HepG2 (cell line): ENCODE results near the gene GNAL. TPM values are rescaled to one million over a fixed set of nuclear protein-coding genes. Genes with fewer than 3 reads are reported as not detected.
A peak's percentile ranks its signal among the peaks of the same experiment; 100 is the strongest.

Source experiments
- ATAC-seq: fragments of 200-7000 bp; cut with Tn5 transposase; 3 replicates; pipeline ENCODE4 v1.9.1; 2020; ENCODE audit warnings: mild to moderate bottlenecking, moderate library complexity
- BruUV-seq: library from RNA; stranded (reverse); fragments of 400-500 nt; replicated peaks from 2 replicates; lab custom pipeline; 2021; lab: Mats Ljungman, UMichigan
- CTCF ChIA-PET: fragments of 300-600 bp; formaldehyde crosslinking; extraction: SDS; loops from one replicate; lab custom pipeline; 2021; ENCODE audit warnings: low total read pairs, inconsistent platforms, low intra/inter-chr PET ratio; lab: Yijun Ruan, JAX
- POLR2A ChIA-PET: fragments of 350-600 bp; sonication (Branson Sonifier 250); formaldehyde crosslinking; loops from one replicate; lab custom pipeline; 2020; ENCODE audit warnings: antibody characterized with exemption, inconsistent platforms; lab: Yijun Ruan, JAX
- DNase-seq: peaks from one replicate; pipeline ENCODE4 v3.0.0-alpha.2; 2015; ENCODE audit warnings: low spot score
- FAIRE-seq: peaks from 3 replicates; lab custom pipeline; 2011; peaks lifted over from hg19 to GRCh38; lab: Jason Lieb, UNC
- H2AFZ ChIP-seq: one replicate; pipeline ENCODE4 v1.6.1; 2011; ENCODE audit warnings: low read length, inconsistent platforms
- H3K27ac ChIP-seq: fragments of 300-600 bp; 3 replicates; pipeline ENCODE4 v1.8.0; 2011; ENCODE audit warnings: mixed run types, mild to moderate bottlenecking, mixed read lengths, low read length, inconsistent platforms; ENCODE audit not compliant: insufficient read depth; ENCODE audit errors: extremely low read length
- H3K27me3 ChIP-seq, 2 experiments: fragments of 200-600 bp in 1 of 2; 2 replicates in 1 of 2; 3 replicates in 1 of 2; pipeline versions ENCODE4 v1.6.0 to v1.8.0; 2011; ENCODE audit warnings: low read length in 2 of 2, mild to moderate bottlenecking in 2 of 2, moderate library complexity in 2 of 2, inconsistent platforms in 1 of 2; ENCODE audit not compliant: insufficient read depth in 2 of 2, control insufficient read depth in 1 of 2
- H3K36me3 ChIP-seq, 2 experiments: fragments of 200-600 bp in 1 of 2; replicated peaks in 1 of 2; 2 replicates in 1 of 2; 3 replicates in 1 of 2; pipeline versions ENCODE4 v1.5.1 to v1.8.0; 2011; ENCODE audit warnings: low read length in 2 of 2, inconsistent platforms in 1 of 2; ENCODE audit not compliant: insufficient read depth in 2 of 2, control insufficient read depth in 1 of 2
- H3K4me1 ChIP-seq: 2 replicates; pipeline ENCODE4 v1.5.1; 2012; ENCODE audit warnings: low read length, inconsistent platforms; ENCODE audit not compliant: insufficient read depth
- H3K4me2 ChIP-seq: 2 replicates; pipeline ENCODE4 v1.6.0; 2011; ENCODE audit warnings: low read depth, low read length, inconsistent platforms
- H3K4me3 ChIP-seq, 3 experiments: fragments of 200-600 bp in 1 of 3; sonication (generic), shearing (Covaris generic) in 1 of 3; replicated peaks in 1 of 3; 2 replicates each; pipeline ENCODE4 v1.5.1; 2011 to 2016; ENCODE audit warnings: low read length in 3 of 3, inconsistent platforms in 2 of 3, low read depth in 2 of 3, mild to moderate bottlenecking in 2 of 3, control low read depth in 1 of 3, mixed read lengths in 1 of 3; ENCODE audit not compliant: insufficient read depth in 1 of 3
- H3K79me2 ChIP-seq: one replicate; pipeline ENCODE4 v1.6.1; 2011; ENCODE audit warnings: low read length, inconsistent platforms; ENCODE audit not compliant: insufficient read depth
- H3K9ac ChIP-seq: 2 replicates; pipeline ENCODE4 v1.6.0; 2011; ENCODE audit warnings: mild to moderate bottlenecking, low read depth, low read length, inconsistent platforms; ENCODE audit not compliant: insufficient read depth
- H3K9me3 ChIP-seq: 2 replicates; pipeline ENCODE4 v1.5.1; 2012; ENCODE audit warnings: mild to moderate bottlenecking, low read length
- H4K20me1 ChIP-seq: 2 replicates; pipeline ENCODE4 v1.6.0; 2011; ENCODE audit warnings: inconsistent platforms, mild to moderate bottlenecking, low read length, moderate library complexity; ENCODE audit not compliant: insufficient read depth
- ATF4 ChIP-seq, 2 experiments: fragments of 450-650 bp in 1 of 2; sonication (generic) in 1 of 2; formaldehyde crosslinking; IDR thresholded peaks; 2 replicates each; pipeline versions ENCODE4 v1.5.0 to v1.8.0; 2020 to 2022; ENCODE audit warnings: mild to moderate bottlenecking in 1 of 2, missing genetic modification reagents in 1 of 2
- BHLHE40 ChIP-seq: IDR thresholded peaks from 2 replicates; pipeline ENCODE4 v1.6.1; 2011; ENCODE audit warnings: low read length, improper control_type of control experiment
- CEBPB ChIP-seq: IDR thresholded peaks from 2 replicates; pipeline ENCODE4 v1.6.1; 2011; ENCODE audit warnings: low read depth, low read length, improper control_type of control experiment, borderline replicate concordance
- CEBPG ChIP-seq: IDR thresholded peaks from 2 replicates; pipeline ENCODE4 v1.6.1; 2016
- ELF3 ChIP-seq: IDR thresholded peaks from 2 replicates; pipeline ENCODE4 v1.6.1; 2016; ENCODE audit warnings: missing genetic modification reagents, missing compliant biosample characterization
- RFXANK ChIP-seq: IDR thresholded peaks from 2 replicates; pipeline ENCODE4 v1.6.1; 2016
- ZNF17 ChIP-seq: sonication (generic); formaldehyde crosslinking; IDR thresholded peaks from 2 replicates; pipeline ENCODE4 v1.5.0; 2020; ENCODE audit warnings: mild to moderate bottlenecking, missing genetic modification reagents
- ZNF253 ChIP-seq: sonication (generic); formaldehyde crosslinking; IDR thresholded peaks from 2 replicates; pipeline ENCODE4 v1.8.0; 2022; ENCODE audit warnings: mild to moderate bottlenecking, missing genetic modification reagents, borderline replicate concordance
- ZNF292 ChIP-seq: sonication (generic); formaldehyde crosslinking; IDR thresholded peaks from 2 replicates; pipeline ENCODE4 v1.8.1; 2022; ENCODE audit warnings: mild to moderate bottlenecking, low read depth, missing genetic modification reagents, borderline replicate concordance
- ZNF652 ChIP-seq: IDR thresholded peaks from 2 replicates; pipeline ENCODE4 v1.6.1; 2016; ENCODE audit warnings: low read depth, borderline replicate concordance
- WGBS: methylation state at CpG from one replicate; pipeline ENCODE4 v1.1.6; 2017; ENCODE audit warnings: low lambda C conversion rate; 5-methylcytosine and 5-hydroxymethylcytosine counted together
- in situ Hi-C: cut with HindIII; loops from 2 replicates; pipeline ENCODE4 v1.10.0; 2017; ENCODE audit warnings: low pct_unique_long_range_greater_than_20kb; ENCODE audit not compliant: extremely low pct_ligation_motif_present
- intact Hi-C: fragments of 100-400 bp; cut with micrococcal nuclease; formaldehyde crosslinking; loops from one replicate; pipeline ENCODE4 v1.10.0; 2022; ENCODE audit not compliant: unreplicated experiment
- polyA plus RNA-seq, 8 experiments: library from polyadenylated mRNA; depleted of rRNA in 3 of 8; stranded (reverse) in 7 of 8; unstranded in 1 of 8; fragments of >200 nt; fragmentation: Illumina TruSeq in 4 of 8; extraction: Trizol in 4 of 8; gene quantifications; 2 replicates each; pipeline versions ENCODE4 v1.2.1 to v1.2.3, GENCODE V29; 2011 to 2016; ENCODE audit warnings: low read depth in 4 of 8, missing spikeins in 1 of 8, mixed read lengths in 1 of 8; ENCODE audit not compliant: insufficient read depth in 1 of 8
- total RNA-seq, 5 experiments: library from RNA; depleted of rRNA; stranded (reverse); fragments of >200 nt; fragmentation: Illumina TruSeq; extraction: Trizol; gene quantifications; 2 replicates each; pipeline ENCODE4 v1.2.3, GENCODE V29; 2016; ENCODE audit warnings: low read depth in 1 of 5

GNAL gene
- total and polyA plus RNA-seq, 2 of the 13 experiments (the other 11 are each of a cell fraction or from before 2014, with no cell fraction given) = 0.87 to 1.4 TPM

GRCh38 chr18:11658989-11659388 is 30.1 kb upstream of the GNAL start:
- in situ Hi-C loops (loop anchor here (10.0 kb wide), 2 partner anchors 66 to 386 kb away; no protein-coding TSS in a partner anchor), intact Hi-C loops (loop anchor here (10.0 kb wide), 1 partner anchor 86 kb away; no protein-coding TSS in a partner anchor)
- FAIRE-seq = no peak
- H3K4me2 ChIP-seq = no peak overlapping the region
- no peaks in the 10 kb centered on the region for H3K36me3 ChIP-seq
- H3K27me3 ChIP-seq = peaks cover 6 to 33% of the 10 kb centered on the region in 2 experiments; a peak in 4 of 5 replicates
- no peaks in the 10 kb centered on the region for H3K9me3 ChIP-seq
- 19% methylated on average over 2 of the region's 6 CpGs for WGBS
- H2AFZ ChIP-seq = no peak overlapping the region
- no peaks in the 10 kb centered on the region for H4K20me1 ChIP-seq
- H3K4me3 ChIP-seq = no peak overlapping the region
- CTCF ChIA-PET = no interaction called here
- no peaks in the 10 kb centered on the region for H3K79me2 ChIP-seq
- no peak overlapping the region for H3K9ac ChIP-seq
- no peak for TF ChIP-seq ZNF253 (CRISPR knock-in tag)
- TF ChIP-seq ZNF292 (CRISPR knock-in tag) = no peak
- TF ChIP-seq BHLHE40 = no peak
- TF ChIP-seq ZNF17 (CRISPR knock-in tag) = no peak
- no peak for TF ChIP-seq ELF3 (CRISPR knock-in tag)
- peak; percentile 82; the same call in 1 of the 2 replicates for TF ChIP-seq CEBPB
- no peak for TF ChIP-seq RFXANK
- TF ChIP-seq CEBPG (CRISPR knock-in tag) = peak; percentile 46; the same call in 1 of the 2 replicates
- peak in 1 of 2 experiments; percentile 45; a peak in 1 of 4 replicates for TF ChIP-seq ATF4 (CRISPR knock-in tag; IDR thresholded peaks at IDR 0.05)
- no peak for TF ChIP-seq ZNF652 (CRISPR knock-in tag)
- TF ChIP-seq, all 625 proteins: peak for 3
- Histone ChIP-seq H3K27ac (no peak overlapping the region), H3K4me1 (no peaks in the 10 kb centered on the region)
- ATAC-seq (peak; percentile 63; the same call in 2 of the 3 replicates), DNase-seq (peak; percentile 7)
- no TSS peak for BruUV-seq
- POLR2A ChIA-PET = no interaction called here
